GM19438 (cell line): ENCODE results near the gene SOCS7.
"Not testable (repeated sequence)": the region's sequence is repeated elsewhere in the genome, so short reads cannot be mapped to it uniquely, and the experiment has no call there.

Experiments used
- ATAC-seq: cut with Tn5 transposase; IDR thresholded peaks from one replicate; pipeline ENCODE4 v1.9.1; 2021; ENCODE audit warnings: low read depth; ENCODE audit not compliant: unreplicated experiment

Gene SOCS7

DNA sequence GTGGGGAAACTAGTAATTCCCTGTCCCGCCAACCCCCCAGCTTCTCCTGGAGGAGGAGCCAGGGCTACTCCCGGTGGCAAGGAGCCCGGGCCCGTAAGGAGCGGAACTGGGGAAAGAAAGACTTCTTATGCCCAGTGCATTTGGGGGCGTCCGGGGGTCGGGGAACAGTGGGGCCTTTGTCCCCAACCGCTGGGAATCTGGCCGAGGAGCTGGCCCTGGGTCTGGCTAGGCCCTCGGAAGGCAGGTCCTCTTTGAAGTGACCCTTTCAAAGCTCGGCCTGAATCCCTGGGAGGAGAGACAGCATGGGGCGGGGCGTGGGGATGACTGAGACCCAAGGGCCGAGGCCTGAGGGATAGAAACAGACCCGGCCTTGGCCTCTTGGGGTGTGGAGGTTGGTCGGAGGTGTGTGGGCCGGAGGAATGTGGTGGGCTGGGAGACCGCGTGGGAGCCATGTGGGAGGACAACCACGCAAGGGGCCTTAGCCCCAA is 82.6 kb downstream of the SOCS7 start:
- ATAC-seq = no peak

GRCh38 chr17:38435795-38436194 is 84.2 kb downstream of the SOCS7 start:
- no peak for ATAC-seq

GRCh38 chr17:38436386-38436785 is 84.7 kb downstream of the SOCS7 start:
- no peak for ATAC-seq

- not testable (repeated sequence) for ATAC-seq
Observed at GRCh38 chr17:38437313-38437712, 85.7 kb downstream of the SOCS7 start.

DNA sequence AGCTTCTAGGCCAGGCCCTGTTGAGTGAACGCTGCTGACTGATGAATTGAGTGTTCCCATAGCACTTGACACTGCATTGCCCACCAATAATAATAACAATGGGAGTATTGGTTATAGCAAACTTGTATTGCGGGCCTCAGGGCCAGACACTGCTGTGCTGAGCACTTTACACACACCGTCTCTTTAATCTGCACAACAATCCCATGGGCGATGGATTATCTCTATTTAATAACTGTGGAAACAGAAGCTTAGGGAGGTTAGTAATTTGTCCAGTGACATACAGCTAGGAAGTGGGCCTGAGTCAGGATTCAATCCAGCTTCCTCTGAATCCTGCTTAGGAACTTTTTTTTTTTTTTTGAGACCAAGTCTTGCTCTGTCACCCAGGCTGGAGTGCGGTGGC is 87.8 kb downstream of the SOCS7 start:
- no peak for ATAC-seq

DNA sequence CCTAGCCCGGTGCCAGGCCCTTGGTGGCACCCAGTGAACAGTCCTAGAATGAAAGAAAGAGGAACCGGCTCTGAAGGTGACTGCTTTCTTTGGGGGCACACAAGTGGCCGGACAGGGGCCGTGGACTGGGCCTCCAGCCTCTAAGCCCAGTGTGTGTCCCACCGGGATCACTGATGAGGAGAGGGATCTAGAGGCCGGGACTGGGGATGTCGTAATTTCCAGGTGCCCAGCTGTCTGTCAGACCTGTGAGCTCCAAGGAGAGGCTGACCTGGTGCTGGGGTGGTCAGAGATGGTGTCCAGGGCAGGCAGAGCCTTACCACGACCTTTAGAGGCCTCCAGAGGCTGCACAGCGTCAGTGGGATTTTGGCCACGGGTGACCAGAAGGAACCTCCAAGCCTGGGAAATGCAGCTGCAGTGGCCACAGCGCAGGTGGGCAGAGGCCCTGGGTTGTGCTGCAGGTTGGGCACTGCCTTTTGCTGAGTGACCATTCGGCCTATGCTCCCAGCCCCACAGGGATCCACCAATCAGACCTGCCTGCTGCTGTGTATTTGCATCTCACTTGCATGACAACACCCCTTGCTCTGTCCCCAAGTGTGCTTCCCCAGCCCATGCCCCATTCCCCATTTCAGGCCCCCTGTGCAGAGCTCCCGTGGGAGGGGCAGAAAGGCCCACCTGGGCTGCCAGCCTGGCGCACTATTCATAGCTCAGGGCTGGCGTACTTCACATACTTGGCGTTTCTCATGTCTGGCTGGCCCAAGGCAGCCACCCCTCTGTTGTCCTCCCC is 89.2 kb downstream of the SOCS7 start:
- no peak for ATAC-seq

GRCh38 chr17:38441429-38442061 is 89.9 kb downstream of the SOCS7 start:
- no peak for ATAC-seq

- no peak for ATAC-seq
Observed at GRCh38 chr17:38442548-38442947, 90.9 kb downstream of the SOCS7 start.

- no peak for ATAC-seq
Observed at GRCh38 chr17:38443356-38444031, 91.8 kb downstream of the SOCS7 start.

DNA sequence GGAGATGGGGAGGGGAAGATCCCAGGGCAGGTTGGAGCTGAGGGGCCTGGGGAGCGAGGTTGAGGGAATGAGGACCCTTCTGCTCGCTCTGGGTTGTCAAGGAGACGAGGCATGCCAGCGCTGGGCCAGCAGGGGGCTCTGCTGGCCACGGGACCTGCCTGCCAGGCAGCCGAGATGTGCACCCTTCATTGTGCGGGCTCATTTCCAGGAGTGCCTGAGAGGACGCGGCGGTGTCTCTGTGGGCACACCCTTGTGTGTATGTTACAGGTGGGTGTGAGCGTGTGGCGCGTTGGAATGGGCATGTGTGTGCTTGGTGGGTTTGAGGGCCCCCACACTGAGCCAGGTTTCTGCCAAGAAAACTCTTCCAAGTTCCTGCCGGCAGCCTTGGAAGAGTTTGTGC is 92.5 kb downstream of the SOCS7 start:
- no peak for ATAC-seq

GRCh38 chr17:38447502-38448085 is 96.0 kb downstream of the SOCS7 start:
- ATAC-seq = no peak

GRCh38 chr17:38448208-38448771 is 96.6 kb downstream of the SOCS7 start:
- ATAC-seq = no peak

GRCh38 chr17:38449364-38449763 is 97.7 kb downstream of the SOCS7 start:
- no peak for ATAC-seq

GRCh38 chr17:38450557-38451029 is 98.9 kb downstream of the SOCS7 start:
- no peak for ATAC-seq

GRCh38 chr17:38451030-38451839 is 99.6 kb downstream of the SOCS7 start:
- ATAC-seq = no peak

GRCh38 chr17:38451840-38452529 is 100.3 kb downstream of the SOCS7 start:
- no peak for ATAC-seq

DNA sequence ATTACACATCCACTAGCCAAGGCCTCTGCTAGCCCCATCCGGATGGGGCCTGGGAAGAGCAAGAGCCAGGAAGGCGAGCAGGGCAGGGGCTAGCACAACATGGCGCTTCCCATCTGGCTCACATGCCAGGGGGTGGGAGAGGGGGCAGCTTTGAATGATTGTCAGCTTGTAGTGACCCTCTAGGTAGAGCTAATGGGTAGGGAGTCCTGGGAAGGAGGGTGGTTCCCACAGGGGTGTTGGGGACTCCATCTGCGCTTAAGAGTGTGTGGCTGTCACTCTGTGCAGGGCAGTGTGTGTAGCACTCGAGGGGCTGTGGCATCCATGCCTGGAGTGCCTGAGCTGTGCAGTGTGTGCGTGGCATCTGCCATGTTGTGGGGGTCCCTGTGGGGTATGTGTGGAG is 101.1 kb downstream of the SOCS7 start:
- ATAC-seq = no peak

GRCh38 chr17:38453951-38454421 is 102.3 kb downstream of the SOCS7 start:
- no peak for ATAC-seq

- ATAC-seq = no peak
Observed at GRCh38 chr17:38454532-38454931, 102.9 kb downstream of the SOCS7 start.
